AG04449 (cell line): Measurements from ENCODE around the gene NHERF2.

Experiments used
- CTCF ChIA-PET: fragments of 350-600 bp; formaldehyde crosslinking; extraction: SDS; loops from one replicate; lab custom pipeline; 2021; ENCODE audit warnings: antibody characterized with exemption; lab: Yijun Ruan, JAX
- POLR2A ChIA-PET: fragments of 400-600, 350-600 bp; formaldehyde crosslinking; extraction: SDS; loops from one replicate; lab custom pipeline; 2020; ENCODE audit warnings: antibody characterized with exemption, inconsistent platforms; lab: Yijun Ruan, JAX
- DNase-seq: peaks from one replicate; pipeline ENCODE4 v3.0.0-alpha.2; 2010; ENCODE audit warnings: low read depth, low spot score
- H3K4me3 ChIP-seq: 2 replicates; pipeline ENCODE4 v1.5.1; 2011; ENCODE audit warnings: low read depth, mild to moderate bottlenecking, control low read depth, low read length
- CTCF ChIP-seq: IDR thresholded peaks from one replicate; pipeline ENCODE4 v1.5.1; 2011; ENCODE audit warnings: mild to moderate bottlenecking, moderate library complexity, low read length, control low read depth, inconsistent platforms; ENCODE audit not compliant: insufficient read depth; ENCODE audit errors: missing control alignments

Gene NHERF2

GRCh38 chr16:2083876-2084780 is 57.4 kb downstream of the NHERF2 start:
- H3K4me3 ChIP-seq: no peak overlapping the region
- TF ChIP-seq CTCF: no peak
- POLR2A ChIA-PET: interaction anchor here (2.4 kb wide), 1 partner anchor 12 kb away, joined by 7 read pairs; no protein-coding TSS in a partner anchor
- DNase-seq: no peak
- CTCF ChIA-PET: interaction anchor here (1.0 to 1.3 kb wide), 4 partner anchors 27 to 80 kb away, joined by 3 to 5 read pairs (median 4); partner anchors contain the start of genes NTHL1 and TSC2

- no peak for TF ChIP-seq CTCF
- ChIA-PET POLR2A (interaction anchor here (2.4 kb wide), 1 partner anchor 12 kb away, joined by 7 read pairs; no protein-coding TSS in a partner anchor), CTCF (interaction anchor here (1.0 to 1.3 kb wide), 6 partner anchors 28 to 81 kb away, joined by 3 to 5 read pairs (median 4); partner anchors contain the start of genes NTHL1 and TSC2)
These were observed 58.4 kb downstream of the NHERF2 start for GRCh38 chr16:2084895-2085625.

GRCh38 chr16:2085669-2086068 is 59.0 kb downstream of the NHERF2 start:
- no peak overlapping the region for H3K4me3 ChIP-seq
- ChIA-PET CTCF (interaction anchor here (1.1 to 1.3 kb wide), 4 partner anchors 37 to 63 kb away, joined by 3 to 5 read pairs (median 4); partner anchors contain the start of genes NTHL1 and TSC2), POLR2A (interaction anchor here (2.4 kb wide), 1 partner anchor 13 kb away, joined by 7 read pairs; no protein-coding TSS in a partner anchor)
- no peak for TF ChIP-seq CTCF
- no peak for DNase-seq

More at GRCh38 chr16:2084895-2085625, 58.4 kb downstream of the NHERF2 start:
- H3K4me3 ChIP-seq: no peak overlapping the region
- DNase-seq: no peak

- DNase-seq: no peak
- ChIA-PET CTCF (interaction anchor here (1.1 kb wide), 1 partner anchor 60 kb away, joined by 3 read pairs; no protein-coding TSS in a partner anchor), POLR2A (interaction anchor here (2.4 kb wide), 1 partner anchor 14 kb away, joined by 7 read pairs; no protein-coding TSS in a partner anchor)
- no peak overlapping the region for H3K4me3 ChIP-seq
- TF ChIP-seq CTCF: no peak
These were observed 59.5 kb downstream of the NHERF2 start for GRCh38 chr16:2086106-2086742.

GRCh38 chr16:2086812-2087747 is 60.4 kb downstream of the NHERF2 start:
- no peak overlapping the region for H3K4me3 ChIP-seq
- ChIA-PET POLR2A (interaction anchor here (2.4 kb wide), 1 partner anchor 14 kb away, joined by 7 read pairs; no protein-coding TSS in a partner anchor), CTCF (no interaction called here)
- DNase-seq: no peak
- TF ChIP-seq CTCF: no peak
